ENCODE results near the gene CRNKL1.

The CRNKL1 gene

DNA sequence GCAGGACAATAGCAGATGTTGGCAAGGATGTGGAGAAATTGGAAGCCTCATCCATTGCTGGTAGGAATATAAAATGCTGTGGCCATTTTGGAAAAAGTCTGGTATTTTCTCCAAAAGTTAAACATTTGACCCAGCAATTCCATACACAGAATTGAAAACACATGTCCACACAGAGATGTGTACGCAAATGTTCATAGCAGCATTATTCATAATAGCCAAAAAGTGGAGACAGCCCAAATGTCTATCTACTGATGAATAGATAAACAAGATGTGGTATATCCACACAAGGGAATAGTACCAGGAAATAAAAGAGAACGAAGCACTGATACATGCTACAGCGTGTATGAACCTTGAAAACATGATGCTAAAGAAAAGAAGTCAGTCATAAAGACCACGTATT lies 40.6 kb upstream of the CRNKL1 start:
- no peak for TF ChIP-seq CTCF (IDR thresholded peaks at IDR 0.05; ENCODE audit: low read depth, low read length)
- TF ChIP-seq MYC (IDR thresholded peaks at IDR 0.05; ENCODE audit: low read depth, low read length): no peak
- no peak for TF ChIP-seq MAX (IDR thresholded peaks at IDR 0.05; ENCODE audit: low read depth, low read length)
- no peak for TF ChIP-seq POLR2A (IDR thresholded peaks at IDR 0.05; ENCODE audit: extremely low read depth, insufficient read length)
- H3K4me3 ChIP-seq (ENCODE audit: low read depth, low read length): no peak overlapping the region
- DNase-seq (ENCODE audit: low read depth): no peak

DNA sequence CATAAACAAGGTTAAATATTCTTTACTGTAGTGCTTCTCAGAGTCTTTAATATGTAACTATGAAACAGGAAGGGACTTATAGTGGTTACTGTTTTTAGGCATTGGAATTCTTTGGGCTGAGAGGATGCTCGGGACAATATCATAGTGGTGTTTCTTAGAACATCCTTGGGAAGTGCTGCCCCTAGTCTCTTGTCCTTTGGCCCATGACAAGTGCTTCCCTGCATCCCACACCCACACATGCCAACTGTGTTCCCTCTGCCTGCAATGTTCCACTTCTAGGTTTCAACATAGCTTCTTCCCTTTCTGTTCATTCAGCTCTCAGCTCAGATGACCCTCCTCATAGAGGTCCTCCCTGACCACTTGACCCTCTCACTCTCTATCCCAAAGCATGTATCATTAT lies 37.7 kb upstream of the CRNKL1 start:
- no peak overlapping the region for H3K4me3 ChIP-seq (ENCODE audit: low read depth, low read length)
- TF ChIP-seq POLR2A (IDR thresholded peaks at IDR 0.05; ENCODE audit: extremely low read depth, insufficient read length): no peak

GRCh38 chr20:20089018-20089417 lies 36.8 kb upstream of the CRNKL1 start:
- TF ChIP-seq MAX (IDR thresholded peaks at IDR 0.05; ENCODE audit: low read depth, low read length) (no peak), MYC (IDR thresholded peaks at IDR 0.05; ENCODE audit: low read depth, low read length) (no peak), CTCF (IDR thresholded peaks at IDR 0.05; ENCODE audit: low read depth, low read length) (no peak), POLR2A (IDR thresholded peaks at IDR 0.05; ENCODE audit: extremely low read depth, insufficient read length) (no peak)
- no peak overlapping the region for H3K4me3 ChIP-seq (ENCODE audit: low read depth, low read length)
- no peak for DNase-seq (ENCODE audit: low read depth)

More for the DNA sequence above, 37.7 kb upstream of the CRNKL1 start:
- DNase-seq (ENCODE audit: low read depth): no peak

DNA sequence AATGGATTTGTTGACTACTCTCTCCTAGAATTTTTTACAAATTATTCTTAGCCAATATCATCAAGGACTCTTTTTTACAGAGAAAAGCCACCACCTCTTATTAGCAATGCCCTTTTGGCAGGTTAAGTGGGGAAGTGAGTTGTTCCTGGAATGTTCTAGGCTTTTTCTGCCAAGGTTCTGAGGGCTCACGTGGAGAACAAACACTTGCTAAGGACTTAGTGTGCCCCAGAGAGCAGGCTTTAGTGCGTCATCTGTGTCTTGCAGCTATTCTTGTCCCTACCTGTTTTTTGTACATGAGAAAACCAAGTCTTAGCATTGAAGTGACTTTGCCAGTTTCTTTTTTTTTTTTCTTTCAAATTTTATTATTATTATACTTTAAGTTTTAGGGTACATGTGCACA lies 33.5 kb upstream of the CRNKL1 start:
- DNase-seq (ENCODE audit: low read depth): no peak
- H3K4me3 ChIP-seq (ENCODE audit: low read depth, low read length): no peak overlapping the region
- TF ChIP-seq POLR2A (IDR thresholded peaks at IDR 0.05; ENCODE audit: extremely low read depth, insufficient read length) (no peak), MYC (IDR thresholded peaks at IDR 0.05; ENCODE audit: low read depth, low read length) (no peak), MAX (IDR thresholded peaks at IDR 0.05; ENCODE audit: low read depth, low read length) (no peak), CTCF (IDR thresholded peaks at IDR 0.05; ENCODE audit: low read depth, low read length) (no peak)

DNA sequence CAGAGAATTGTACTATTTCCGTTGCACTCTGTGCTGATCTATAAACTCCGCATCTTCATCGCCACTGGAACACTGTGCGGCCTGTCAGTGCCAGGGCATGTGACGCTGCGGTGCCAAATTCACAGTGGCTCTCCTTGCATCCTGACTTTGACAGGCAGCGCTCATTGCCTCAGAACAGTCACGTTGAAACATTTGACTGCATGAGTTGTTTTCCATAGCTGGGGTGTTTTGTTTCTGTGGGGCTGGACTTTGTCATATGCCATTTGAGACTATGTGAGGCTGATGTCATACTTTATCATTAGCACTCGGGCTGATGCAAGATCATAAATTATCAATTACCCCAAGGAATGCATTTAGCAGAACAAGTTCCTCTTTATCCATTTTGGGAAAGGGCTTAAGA lies 32.8 kb upstream of the CRNKL1 start:
- DNase-seq (ENCODE audit: low read depth): no peak
- no peak overlapping the region for H3K4me3 ChIP-seq (ENCODE audit: low read depth, low read length)
- TF ChIP-seq CTCF (IDR thresholded peaks at IDR 0.05; ENCODE audit: low read depth, low read length) (no peak), MAX (IDR thresholded peaks at IDR 0.05; ENCODE audit: low read depth, low read length) (no peak), POLR2A (IDR thresholded peaks at IDR 0.05; ENCODE audit: extremely low read depth, insufficient read length) (no peak)

DNA sequence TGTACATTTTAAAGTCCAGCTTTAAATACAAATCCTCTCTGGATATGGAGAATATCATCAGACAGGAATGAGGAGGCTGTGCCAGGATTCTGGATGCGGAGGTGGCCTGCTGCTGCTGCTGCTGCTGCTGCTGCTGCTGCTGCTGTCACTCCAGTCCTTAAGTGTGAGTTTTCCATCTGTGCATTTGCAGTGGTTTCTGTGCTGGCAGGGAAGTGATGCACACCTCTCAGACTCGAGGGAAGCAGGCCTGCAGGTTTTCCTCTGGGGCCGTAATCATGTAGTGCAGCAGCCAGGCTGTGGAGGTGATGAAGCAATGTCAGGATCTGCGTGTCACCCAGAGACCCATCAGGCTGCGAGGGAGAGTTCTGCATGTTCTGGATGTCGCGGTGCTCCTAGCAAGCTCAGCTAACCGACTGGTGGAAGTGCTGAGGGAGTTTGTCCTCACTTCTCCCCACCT lies 32.1 kb upstream of the CRNKL1 start:
- DNase-seq (ENCODE audit: low read depth): no peak
- no peak for TF ChIP-seq CTCF (IDR thresholded peaks at IDR 0.05; ENCODE audit: low read depth, low read length)
- no peak for TF ChIP-seq POLR2A (IDR thresholded peaks at IDR 0.05; ENCODE audit: extremely low read depth, insufficient read length)
- no peak for TF ChIP-seq MAX (IDR thresholded peaks at IDR 0.05; ENCODE audit: low read depth, low read length)
- TF ChIP-seq MYC (IDR thresholded peaks at IDR 0.05; ENCODE audit: low read depth, low read length): no peak
- H3K4me3 ChIP-seq (ENCODE audit: low read depth, low read length): no peak overlapping the region

Data from NB4 (cell line).